Transverse colon (tissue), 4 donors: Measurements from ENCODE around the gene NUDT8. TPM values are rescaled to one million over a fixed set of nuclear protein-coding genes. Genes with fewer than 3 reads are reported as not detected.

Source experiments
- DNase-seq: peaks from one replicate; pipeline ENCODE4 v3.0.0-alpha.2; 2019
- H3K27ac ChIP-seq, 4 donors: fragments of 200-600 bp; sonication (generic); 2 replicates each; pipeline ENCODE4 v1.5.1; 2016 to 2018; ENCODE audit warnings: inconsistent platforms in 4 of 4
- H3K27me3 ChIP-seq: fragments of 200-600 bp; sonication (generic); 2 replicates; pipeline ENCODE4 v1.5.1; 2017; ENCODE audit warnings: inconsistent platforms
- H3K36me3 ChIP-seq, 4 donors: fragments of 200-600 bp; sonication (generic); 2 replicates each; pipeline ENCODE4 v1.5.1; 2017 to 2019; ENCODE audit warnings: inconsistent platforms in 4 of 4
- H3K4me1 ChIP-seq, 4 donors: fragments of 200-600 bp; sonication (generic); 2 replicates each; pipeline ENCODE4 v1.5.1; 2017 to 2020; ENCODE audit warnings: inconsistent platforms in 4 of 4
- H3K4me3 ChIP-seq, 4 donors: fragments of 200-600 bp; sonication (generic); 1 replicate in 1 of 4; 2 replicates in 3 of 4; pipeline versions ENCODE4 v1.5.1 to v1.6.1; 2017 to 2019; ENCODE audit warnings: inconsistent platforms in 4 of 4
- H3K9me3 ChIP-seq, 2 donors: fragments of 200-600 bp; sonication (generic); 2 replicates each; pipeline ENCODE4 v1.5.1; 2017 to 2019; ENCODE audit warnings: inconsistent platforms in 2 of 2
- EP300 ChIP-seq: sonication (generic); formaldehyde crosslinking; IDR thresholded peaks from one replicate; pipeline ENCODE4 v1.6.1; 2017; ENCODE audit warnings: antibody characterized with exemption, low read depth
- POLR2A ChIP-seq: fragments of 450-650 bp; IDR thresholded peaks from one replicate; pipeline ENCODE4 v1.6.1; 2016; ENCODE audit warnings: antibody characterized with exemption, mild to moderate bottlenecking, moderate library complexity
- POLR2AphosphoS5 ChIP-seq, 3 donors: sonication (generic); formaldehyde crosslinking; IDR thresholded peaks; one replicate each; pipeline ENCODE4 v1.6.1; 2016; ENCODE audit warnings: antibody characterized with exemption in 3 of 3
- WGBS, 2 donors: methylation state at CpG; one replicate each; pipeline ENCODE4 v1.1.5; 2018; ENCODE audit warnings: low coverage in 1 of 2; 5-methylcytosine and 5-hydroxymethylcytosine counted together
- in situ Hi-C, 4 donors: fragments of 200-750 bp; cut with MboI; loops; one replicate each; pipeline versions ENCODE4 v1.15.0 to v1.15.1; 2017; ENCODE audit warnings: low sequenced_read_pairs in 3 of 4, low pct_ligation_motif_present in 1 of 4, low pct_unique_long_range_greater_than_20kb in 1 of 4
- intact Hi-C: fragments of 100-400 bp; cut with DNase I; formaldehyde crosslinking; loops from one replicate; pipeline ENCODE4 v1.15.1; 2023; ENCODE audit warnings: low total_unique reads
- total RNA-seq, 4 donors: library from RNA; depleted of rRNA; stranded (reverse); fragments of >200 nt; gene quantifications; one replicate each; pipeline ENCODE4 v1.1.0, GENCODE V29; 2016
- TF ChIP-seq, protein P1 (sequence below), 5 experiments: fragments of 200-600 bp in 3 of 5; fragments of 450-650 bp in 2 of 5; sonication (generic) in 3 of 5; IDR thresholded peaks; 1 replicate in 2 of 5; 2 replicates in 3 of 5; pipeline ENCODE4 v1.5.1; 2016 to 2017; ENCODE audit warnings: antibody characterized with exemption in 5 of 5, inconsistent platforms in 3 of 5, mild to moderate bottlenecking in 2 of 5, moderate library complexity in 1 of 5

NUDT8 gene
- total RNA-seq, 4 donors from 2014 or later: 21.3 to 68.5 (median 26.9) TPM

GRCh38 chr11:67630943-67631331 is 1.2 kb upstream of the NUDT8 start:
- H3K9me3 ChIP-seq: no peaks in the 10 kb centered on the region
- no peaks in the 10 kb centered on the region for H3K36me3 ChIP-seq
- TF ChIP-seq, protein P1, sequence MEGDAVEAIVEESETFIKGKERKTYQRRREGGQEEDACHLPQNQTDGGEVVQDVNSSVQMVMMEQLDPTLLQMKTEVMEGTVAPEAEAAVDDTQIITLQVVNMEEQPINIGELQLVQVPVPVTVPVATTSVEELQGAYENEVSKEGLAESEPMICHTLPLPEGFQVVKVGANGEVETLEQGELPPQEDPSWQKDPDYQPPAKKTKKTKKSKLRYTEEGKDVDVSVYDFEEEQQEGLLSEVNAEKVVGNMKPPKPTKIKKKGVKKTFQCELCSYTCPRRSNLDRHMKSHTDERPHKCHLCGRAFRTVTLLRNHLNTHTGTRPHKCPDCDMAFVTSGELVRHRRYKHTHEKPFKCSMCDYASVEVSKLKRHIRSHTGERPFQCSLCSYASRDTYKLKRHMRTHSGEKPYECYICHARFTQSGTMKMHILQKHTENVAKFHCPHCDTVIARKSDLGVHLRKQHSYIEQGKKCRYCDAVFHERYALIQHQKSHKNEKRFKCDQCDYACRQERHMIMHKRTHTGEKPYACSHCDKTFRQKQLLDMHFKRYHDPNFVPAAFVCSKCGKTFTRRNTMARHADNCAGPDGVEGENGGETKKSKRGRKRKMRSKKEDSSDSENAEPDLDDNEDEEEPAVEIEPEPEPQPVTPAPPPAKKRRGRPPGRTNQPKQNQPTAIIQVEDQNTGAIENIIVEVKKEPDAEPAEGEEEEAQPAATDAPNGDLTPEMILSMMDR (IDR thresholded peaks at IDR 0.05): peak in 2 of 5 experiments; percentile 18 to 28
- no peak for TF ChIP-seq EP300
- intact Hi-C loops: no loop called here
- in situ Hi-C loops: no loop called here
- H3K27ac ChIP-seq: peak overlapping the region; percentile 91 to 98 (median 97)
- peak overlapping the region; percentile 37 to 64 (median 57) for H3K4me3 ChIP-seq
- DNase-seq: no peak
- 58 to 61% methylated on average over 2 to 16 of the region's 16 CpGs for WGBS, 2 donors
- peaks cover 9 to 42% (median 33%) of the 10 kb centered on the region in 4 donors for H3K4me1 ChIP-seq
- no peaks in the 10 kb centered on the region for H3K27me3 ChIP-seq

- DNase-seq: peak; percentile 100
- Histone ChIP-seq H3K36me3 (no peaks in the 10 kb centered on the region), H3K4me1 (peaks cover 9 to 42% (median 33%) of the 10 kb centered on the region in 4 donors), H3K9me3 (no peaks in the 10 kb centered on the region), H3K4me3 (peak overlapping the region; percentile 37 to 68 (median 58)), H3K27me3 (no peaks in the 10 kb centered on the region), H3K27ac (peak overlapping the region; percentile 91 to 98 (median 97))
- WGBS, 2 donors: 1 to 10% methylated on average over 2 to 65 of the region's 70 CpGs
- in situ Hi-C loops (no loop called here), intact Hi-C loops (no loop called here)
- no peak for TF ChIP-seq EP300
- peak; percentile 96 for TF ChIP-seq POLR2A
- TF ChIP-seq POLR2AphosphoS5 (IDR thresholded peaks at IDR 0.05): peak; percentile 95
- TF ChIP-seq, protein P1 (IDR thresholded peaks at IDR 0.05): peak; percentile 75 to 97 (median 85)
Measured at GRCh38 chr11:67630228-67630942, 648 bp upstream of the NUDT8 start.

DNA sequence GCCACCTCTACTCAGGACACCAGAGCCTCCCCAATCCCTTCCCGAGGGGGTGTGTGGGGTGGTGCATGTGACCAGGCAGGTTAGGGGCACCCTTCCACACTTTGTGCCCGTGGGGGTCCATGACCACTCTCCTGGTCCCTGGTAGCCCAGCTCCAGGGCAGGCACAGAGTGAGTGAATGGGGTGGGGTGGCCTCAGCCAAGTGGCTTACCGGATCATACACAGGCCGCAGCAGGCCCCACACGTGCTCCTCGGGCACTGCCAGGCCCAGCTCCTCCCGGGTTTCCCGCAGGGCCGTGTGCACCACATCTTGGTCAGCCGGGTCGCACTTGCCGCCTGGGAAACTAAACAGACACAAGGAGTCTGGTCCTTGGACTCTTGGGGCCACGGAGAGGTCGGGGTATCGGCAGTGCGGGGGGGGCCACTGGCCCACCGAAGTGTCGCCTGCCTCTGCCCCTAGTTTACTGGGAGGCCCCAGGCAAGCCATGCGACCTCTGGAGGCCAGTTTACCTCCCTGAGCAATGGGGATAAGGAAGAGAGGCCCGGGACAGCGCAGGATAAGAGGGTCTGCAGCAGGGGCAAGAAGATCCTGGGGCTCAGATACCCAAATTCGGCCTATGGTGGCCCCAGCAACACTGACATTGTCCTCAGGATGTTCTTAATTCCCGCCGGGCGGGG is 889 bp downstream of the NUDT8 start:
- in situ Hi-C loops (loop anchor here in 1 of 4 donors (5.0 kb wide), 1 partner anchor 33 kb away; no protein-coding TSS in a partner anchor), intact Hi-C loops (loop anchor here (1.0 to 2.0 kb wide), 2 partner anchors 45 to 160 kb away; no protein-coding TSS in a partner anchor)
- Histone ChIP-seq H3K27ac (peak overlapping the region; percentile 91 to 98 (median 97)), H3K36me3 (no peaks in the 10 kb centered on the region), H3K9me3 (no peaks in the 10 kb centered on the region), H3K4me1 (peaks cover 9 to 33% (median 30%) of the 10 kb centered on the region in 4 donors), H3K4me3 (peak overlapping the region in 3 of 4 donors; percentile 56 to 68 (median 59)), H3K27me3 (no peaks in the 10 kb centered on the region)
- no peak for TF ChIP-seq EP300
- TF ChIP-seq POLR2AphosphoS5 (IDR thresholded peaks at IDR 0.05): no peak
- no peak for TF ChIP-seq POLR2A
- TF ChIP-seq, protein P1 (IDR thresholded peaks at IDR 0.05): no peak
- DNase-seq: no peak
- 34% methylated on average over 22 of the region's 25 CpGs; no CpG with 5 or more reads in 1 of the 2 donors for WGBS, 2 donors
